ENCODE results near the gene LIN7C.

Gene LIN7C

GRCh38 chr11:27507557-27508322 lies 1.2 kb upstream of the LIN7C start:
- ATAC-seq = no peak

DNA sequence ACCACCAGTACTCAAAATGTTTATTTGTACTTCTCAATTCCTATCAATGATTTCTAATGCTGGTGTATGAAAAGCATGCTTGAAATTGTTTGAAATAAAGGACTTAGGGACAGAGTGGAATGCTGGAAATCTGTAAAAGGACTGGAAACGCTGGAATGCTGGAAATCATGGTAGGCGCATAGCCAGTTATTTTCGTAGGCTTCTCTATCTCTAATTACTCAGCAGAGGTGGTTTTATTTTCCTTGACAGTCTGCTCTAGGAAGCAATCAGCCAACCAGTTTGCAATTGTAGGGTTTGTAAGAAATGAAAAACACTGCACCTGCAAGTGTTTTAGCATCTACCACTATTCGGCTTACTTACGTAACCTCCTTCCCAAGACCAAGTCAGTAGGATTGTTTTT lies 788 bp downstream of the LIN7C start:
- ATAC-seq = no peak

- ATAC-seq = no peak
These were observed 2.4 kb downstream of the LIN7C start for GRCh38 chr11:27504205-27504604.

- ATAC-seq = no peak
These were observed 5.5 kb downstream of the LIN7C start for GRCh38 chr11:27501100-27501499.

DNA sequence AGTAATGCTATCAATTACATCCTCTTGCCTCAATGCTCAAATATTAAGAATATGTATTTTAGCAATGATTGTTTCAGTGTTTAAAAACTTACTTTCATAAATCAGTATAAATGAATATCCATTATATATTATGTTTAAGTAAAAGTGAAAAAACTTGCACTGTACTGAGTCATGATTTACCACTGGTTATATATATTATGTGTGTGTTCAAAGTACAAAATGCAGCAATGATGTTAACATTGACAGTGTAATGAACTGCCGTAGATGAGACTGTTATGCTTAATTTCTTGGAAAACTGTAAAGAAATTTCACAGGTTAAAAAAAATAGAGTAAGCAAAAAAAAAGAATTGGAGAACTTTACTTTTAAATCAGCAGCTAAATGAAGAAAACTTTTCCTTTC lies 8.7 kb downstream of the LIN7C start:
- no peak for ATAC-seq

DNA sequence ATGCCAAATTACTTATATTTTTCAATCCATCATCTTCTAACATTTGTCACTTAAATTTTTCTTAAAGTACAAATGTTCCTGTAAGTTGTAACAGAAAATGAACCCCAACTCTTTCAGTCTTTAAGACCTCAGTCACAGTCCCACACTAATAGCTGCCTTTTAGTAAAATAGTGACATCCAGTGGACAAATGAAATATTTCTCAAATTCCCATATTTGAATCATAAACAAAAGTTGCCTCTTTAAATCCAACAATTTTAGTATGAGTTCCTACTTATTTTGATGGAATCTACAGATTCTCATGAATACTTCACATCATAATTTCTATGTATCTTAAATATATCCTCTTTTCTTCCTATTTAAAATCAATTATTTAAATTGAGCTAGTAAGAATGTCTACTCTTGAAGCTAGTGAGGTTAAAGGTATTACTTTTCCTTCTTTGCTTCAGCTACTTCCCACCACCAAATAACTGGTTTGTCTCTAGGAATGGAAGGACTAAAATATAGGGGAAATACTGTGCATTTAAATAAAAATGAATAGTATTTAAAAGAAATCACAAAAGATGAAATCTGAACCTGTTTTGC lies 9.2 kb downstream of the LIN7C start:
- no peak for ATAC-seq

DNA sequence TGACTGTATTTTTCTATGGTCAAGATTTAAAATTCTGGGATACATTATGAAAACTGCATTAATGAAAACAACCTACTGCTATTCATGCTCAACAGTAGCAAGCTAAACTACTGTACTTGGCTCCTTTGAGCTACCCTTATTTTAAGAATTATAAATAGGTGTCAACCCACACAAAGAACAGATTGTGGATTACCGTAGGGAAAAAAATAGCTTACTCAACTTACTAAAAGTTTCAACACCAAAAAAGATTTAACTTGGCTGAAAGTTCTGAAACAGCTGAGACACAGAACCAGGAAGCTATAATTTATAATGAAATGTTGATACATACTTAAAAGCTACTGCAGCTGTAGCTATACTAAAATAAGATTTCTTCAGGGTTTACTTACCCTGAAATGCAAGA lies 10.1 kb downstream of the LIN7C start:
- ATAC-seq = no peak

DNA sequence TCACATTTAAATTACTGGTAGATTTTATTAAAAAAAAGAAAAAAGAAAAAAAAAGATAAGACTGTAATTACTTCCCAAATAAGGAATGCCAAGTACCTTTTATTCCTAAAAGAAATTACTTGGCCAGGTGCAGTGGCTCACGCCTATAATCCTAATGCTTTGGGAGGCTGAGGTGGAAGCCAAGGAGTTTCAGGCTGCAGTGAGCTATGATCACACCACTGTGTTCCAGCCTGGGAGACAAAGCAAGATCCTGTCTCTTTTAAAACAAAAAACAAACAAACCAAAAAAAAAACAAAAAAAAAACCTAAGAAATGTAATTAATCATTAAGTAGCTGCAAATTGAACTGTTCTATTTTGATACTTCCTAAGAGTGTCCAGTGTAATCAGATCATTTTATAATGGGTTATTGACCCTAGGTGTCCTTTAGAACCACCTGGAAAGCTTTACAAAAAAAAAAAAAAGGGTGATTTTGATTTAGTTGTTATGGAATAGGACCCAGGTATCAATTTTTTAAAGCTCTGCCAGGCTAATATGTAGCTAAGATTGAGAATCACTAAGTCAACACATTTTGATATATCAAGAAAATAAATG lies 10.8 kb downstream of the LIN7C start:
- ATAC-seq = no peak

DNA sequence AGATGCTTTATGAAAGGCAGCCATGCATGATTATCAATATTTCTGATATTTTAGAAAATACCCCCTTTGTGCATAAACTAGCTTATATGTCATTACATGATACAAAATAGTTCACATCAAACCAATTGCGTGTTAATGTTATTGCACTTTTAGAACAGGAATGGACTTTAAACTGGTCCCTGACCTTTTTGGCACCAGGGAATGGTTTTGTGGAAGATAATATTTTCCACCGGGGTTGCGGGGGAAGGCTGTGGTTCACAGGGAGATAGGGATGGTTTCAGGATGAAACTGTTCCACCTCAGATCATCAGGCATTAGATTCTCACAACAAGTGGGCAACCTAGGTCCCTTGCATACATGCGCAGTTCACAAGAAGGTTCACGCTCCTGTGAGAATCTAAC lies 17.5 kb downstream of the LIN7C start:
- ATAC-seq = no peak

DNA sequence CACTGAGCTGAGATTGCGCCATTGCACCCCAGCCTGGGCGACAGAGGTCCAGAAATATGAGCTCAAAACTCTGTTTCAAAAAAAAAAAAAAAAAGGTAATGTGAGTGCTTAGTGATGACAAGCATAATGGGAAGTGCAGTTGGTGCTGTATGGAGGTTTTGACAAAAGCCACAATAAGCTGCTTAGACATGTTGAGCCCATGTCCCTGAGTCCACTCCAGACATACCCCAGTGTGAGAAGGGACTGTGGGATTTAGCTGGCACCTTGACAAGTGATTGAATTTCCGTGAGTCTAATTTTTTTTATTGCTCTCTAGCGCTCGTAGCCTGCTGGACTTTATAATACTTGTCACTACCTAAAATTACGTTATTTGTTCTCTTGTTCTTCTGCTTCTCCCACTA lies 18.9 kb downstream of the LIN7C start:
- ATAC-seq = no peak

GRCh38 chr11:27485930-27486773 lies 20.4 kb downstream of the LIN7C start:
- peak in 1 of 2 donors; percentile 24 for ATAC-seq

- ATAC-seq = no peak
These were observed 23.8 kb downstream of the LIN7C start for GRCh38 chr11:27482793-27483192.

GRCh38 chr11:27481992-27482391 lies 24.6 kb downstream of the LIN7C start:
- no peak for ATAC-seq

- ATAC-seq = no peak
These were observed 28.7 kb downstream of the LIN7C start for GRCh38 chr11:27477831-27478230.

- no peak for ATAC-seq
These were observed 29.3 kb downstream of the LIN7C start for GRCh38 chr11:27477243-27477642.

DNA sequence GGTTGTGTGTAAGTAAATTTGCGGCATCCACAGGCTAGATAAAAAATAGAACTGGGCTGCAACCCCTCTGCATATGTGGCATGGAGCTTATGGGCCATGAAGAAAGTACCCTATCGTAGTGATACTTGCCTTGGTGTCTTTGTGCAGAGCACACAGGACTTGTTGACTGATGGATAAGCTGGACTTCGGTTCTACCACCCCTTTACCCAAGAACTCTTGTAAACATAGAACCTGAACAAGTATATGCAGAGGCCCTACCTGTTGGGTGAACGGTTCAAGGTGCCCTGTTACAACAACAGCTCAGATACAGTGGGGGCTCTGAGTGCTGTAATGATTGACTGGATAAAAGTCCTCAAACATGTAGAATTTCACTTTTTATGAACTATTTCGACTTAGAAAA lies 30.9 kb downstream of the LIN7C start:
- ATAC-seq = no peak

- no peak for ATAC-seq
These were observed 33.6 kb downstream of the LIN7C start for GRCh38 chr11:27473017-27473406.

DNA sequence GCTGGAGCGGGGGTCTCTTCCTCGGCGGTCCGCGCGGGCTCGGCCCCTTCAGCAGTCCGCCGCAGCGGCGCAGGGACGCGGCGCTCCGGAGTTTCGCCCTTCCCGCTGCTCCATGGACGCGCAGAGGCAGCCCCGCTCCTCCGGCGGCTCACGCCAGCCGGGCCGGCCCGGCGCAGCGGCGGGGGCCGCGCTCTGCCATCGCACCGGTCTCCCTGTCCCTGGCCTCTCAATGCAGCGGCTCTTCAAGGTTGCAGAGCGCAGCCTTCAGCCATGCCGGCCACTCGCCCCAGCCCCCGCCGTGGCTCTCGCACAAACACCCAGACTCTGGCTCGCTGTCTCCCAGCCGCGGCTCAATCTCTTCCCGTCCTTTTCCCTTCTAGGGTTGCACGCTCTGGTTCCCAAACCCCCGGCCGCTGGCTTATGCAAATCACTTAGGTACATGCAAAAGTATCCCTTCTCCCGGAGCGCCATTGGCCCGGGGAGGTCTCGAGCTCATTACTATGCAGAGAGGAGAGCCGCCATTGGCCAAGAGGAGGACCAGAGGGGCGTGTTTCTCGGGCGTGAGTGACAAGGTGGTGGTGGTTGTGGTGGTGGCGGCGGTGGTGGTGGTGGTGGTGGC lies 34.1 kb downstream of the LIN7C start, which contains the start of gene LGR4:
LGR4 (minus strand) TSS at position 393 of the 619 bp plus-strand sequence. CDS start 488 bp downstream, outside the sequence.
- peak; percentile 91 to 95 for ATAC-seq

DNA sequence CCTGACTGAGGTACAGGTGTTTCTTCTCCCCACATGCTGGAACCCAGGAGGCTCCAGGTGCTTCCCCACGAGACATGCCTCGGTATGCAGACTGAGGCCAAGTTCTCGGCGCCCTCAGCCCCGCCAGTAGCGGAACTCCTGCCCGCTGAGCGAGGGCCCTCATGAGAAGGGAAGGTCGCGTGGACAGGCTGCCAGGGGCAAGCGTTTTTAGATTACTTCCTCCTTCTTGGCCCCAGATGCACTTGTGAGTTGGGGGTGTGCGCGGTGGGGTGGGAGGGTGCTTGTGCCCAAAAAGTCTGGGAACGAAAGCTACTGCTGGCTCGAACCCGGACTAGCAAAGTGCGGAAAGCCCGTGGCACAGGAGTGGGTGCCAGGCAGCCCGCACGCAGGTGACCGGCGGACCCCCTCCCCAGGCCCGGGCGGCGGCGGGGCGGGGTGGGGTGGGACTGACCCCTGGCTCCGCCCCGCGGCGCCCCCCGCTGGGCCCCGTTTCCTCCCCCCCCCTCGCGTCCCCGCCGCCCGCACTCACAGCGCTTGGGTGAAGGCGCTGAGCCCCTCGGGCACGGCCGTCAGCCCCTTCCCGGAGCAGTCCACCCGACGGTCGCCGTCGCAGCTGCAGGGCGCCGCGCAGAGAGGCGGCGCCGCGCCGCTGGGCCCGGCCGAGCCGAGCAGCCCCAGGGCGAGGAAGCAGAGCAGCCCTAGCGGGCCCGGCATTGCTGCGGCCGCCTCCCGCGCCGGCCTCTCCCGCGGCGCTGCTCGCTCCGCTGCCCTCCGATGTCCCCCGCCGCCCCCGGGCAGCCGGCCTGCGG lies 34.8 kb downstream of the LIN7C start:
- ATAC-seq = peak; percentile 34 to 54

DNA sequence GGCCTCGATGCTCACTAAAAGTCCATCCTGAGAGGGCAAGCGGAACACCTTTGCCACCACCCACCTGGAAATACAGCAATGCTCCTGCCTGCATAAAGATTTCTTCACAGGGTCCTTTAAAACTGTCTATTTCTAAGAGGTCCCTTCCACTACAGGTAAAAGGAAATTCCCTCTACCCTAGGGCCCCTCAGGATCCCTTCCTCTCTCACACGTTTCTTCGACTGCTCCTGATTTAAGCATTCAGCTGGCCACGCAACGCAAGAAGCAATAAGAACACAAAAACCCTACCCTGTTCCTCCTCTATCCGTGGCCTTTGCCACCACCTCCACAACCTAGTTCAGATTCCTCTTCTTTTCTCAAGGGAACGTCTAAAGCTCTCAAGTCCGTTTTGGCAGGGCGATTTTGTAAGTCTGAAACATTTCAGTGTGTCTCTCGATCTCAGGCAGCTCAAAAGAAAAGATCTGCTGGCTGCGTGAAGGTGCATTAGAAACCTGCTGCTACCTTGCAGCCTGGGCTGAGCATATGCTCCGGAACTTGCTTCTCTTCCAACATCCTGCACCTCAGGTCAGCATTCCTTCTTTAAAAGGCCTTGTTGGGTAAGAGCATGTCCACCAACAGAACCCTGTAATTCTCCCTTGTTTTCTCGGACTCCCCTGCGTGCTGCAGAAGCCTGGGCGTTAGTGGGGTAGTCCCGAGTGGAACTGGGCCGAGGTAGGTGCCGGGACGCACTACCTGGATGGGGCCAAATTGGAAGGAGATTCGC lies 35.6 kb downstream of the LIN7C start:
- ATAC-seq = no peak

DNA sequence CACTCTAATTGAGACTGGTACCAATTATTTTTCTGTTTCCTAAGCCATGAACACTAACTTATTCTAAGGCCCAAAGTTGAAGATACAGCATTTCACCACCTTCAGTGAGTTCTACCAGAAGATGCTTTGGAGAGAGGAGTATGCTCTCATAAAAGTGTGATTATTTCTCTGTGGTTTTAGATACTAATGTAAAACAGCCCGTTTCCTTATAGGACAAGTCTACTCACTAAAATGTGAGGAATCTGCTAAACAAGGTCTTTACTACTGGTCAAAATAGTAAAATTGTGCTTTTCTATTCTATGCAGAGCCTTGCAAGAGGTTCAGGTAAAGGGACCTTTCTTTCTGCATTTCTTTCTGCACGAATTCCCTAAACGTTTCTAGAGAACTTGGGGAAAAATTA lies 36.4 kb downstream of the LIN7C start:
- ATAC-seq = no peak

Measured in activated CD4-positive, CD25-positive, alpha-beta regulatory T cell treated with anti-CD3 and anti-CD28 coated beads, Interleukin-2, amount 50 U/mL, for 24 hours (primary cell).